Measurements from ENCODE around the gene SRRM1. TPM values are rescaled to one million over a fixed set of nuclear protein-coding genes. Genes with fewer than 3 reads are reported as not detected.
A peak's percentile ranks its signal among the peaks of the same experiment; 100 is the strongest.
"Not testable (repeated sequence)": the region's sequence is repeated elsewhere in the genome, so short reads cannot be mapped to it uniquely, and the experiment has no call there.

SRRM1 gene
- total RNA-seq, 1 donor from 2014 or later: 58.4 TPM

DNA sequence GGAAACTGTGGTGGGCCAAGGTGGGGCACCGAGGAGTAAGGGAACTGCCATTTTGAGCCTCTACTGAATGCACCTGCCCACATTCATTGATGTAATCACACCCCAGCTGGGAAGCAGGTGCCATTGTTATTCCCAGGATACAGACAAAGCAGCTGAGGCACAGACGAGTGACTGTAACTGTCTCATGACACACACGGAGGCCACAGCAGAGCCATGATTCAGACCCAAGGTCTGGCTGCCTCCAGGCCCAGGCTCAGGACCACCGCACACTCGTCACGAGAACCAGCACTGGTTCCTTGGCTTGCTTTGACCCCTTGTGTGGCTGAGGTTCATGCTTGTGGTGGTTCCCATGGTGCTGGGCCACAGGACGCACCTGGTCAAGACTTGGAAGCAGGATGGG, 56.5 kb downstream of the SRRM1 start:
- no peak for TF ChIP-seq CTCF (IDR thresholded peaks at IDR 0.05; ENCODE audit: insufficient read depth, low read length, poor library complexity, severe bottlenecking)
- no peaks in the 10 kb centered on the region for H3K27me3 ChIP-seq (ENCODE audit: control insufficient read depth, insufficient read depth, low read length)
- no peaks in the 10 kb centered on the region for H3K36me3 ChIP-seq (ENCODE audit: control insufficient read depth, insufficient read depth, low read length)
- DNase-seq (ENCODE audit: low read depth): no peak
- H3K4me3 ChIP-seq (ENCODE audit: low read depth, low read length): no peak overlapping the region

DNA sequence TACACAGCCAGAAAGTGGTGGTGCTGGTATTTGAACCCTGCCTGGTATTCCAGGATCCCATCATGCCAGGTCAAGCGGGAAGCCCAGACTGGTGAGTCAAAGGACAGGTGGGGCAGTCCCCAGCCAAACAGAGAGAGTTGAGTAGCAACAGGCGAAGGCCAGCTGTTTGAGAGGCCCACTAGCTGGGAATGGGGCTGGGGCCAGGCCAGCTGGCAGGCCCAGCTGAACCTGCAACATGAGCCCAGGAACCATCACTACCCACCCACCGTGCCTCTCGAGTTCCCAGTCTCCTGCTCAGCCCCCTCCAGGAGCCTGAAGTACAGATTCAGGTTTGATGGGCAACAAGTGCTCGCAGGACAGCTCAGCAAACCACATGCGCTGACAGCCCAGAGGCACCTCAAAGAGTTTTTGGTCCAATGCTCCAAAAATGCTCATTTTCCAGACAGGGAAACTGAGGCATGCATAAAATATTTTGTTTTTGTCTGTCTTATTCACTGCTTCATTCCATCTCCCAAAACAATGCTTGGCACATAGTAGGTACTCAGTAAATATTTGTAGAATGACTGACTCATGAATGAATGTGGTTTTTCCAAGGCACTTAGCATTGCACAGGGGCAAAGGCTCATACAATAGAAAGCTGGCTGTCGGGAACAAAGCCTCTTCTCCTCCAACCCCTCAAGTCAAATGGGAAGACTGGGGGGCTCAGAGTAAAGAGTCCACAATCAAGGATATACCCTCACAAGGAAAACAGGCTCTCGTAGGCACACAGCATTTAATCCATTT, 59.6 kb downstream of the SRRM1 start:
- Histone ChIP-seq H3K4me3 (ENCODE audit: low read depth, low read length) (no peak overlapping the region), H3K27me3 (ENCODE audit: control insufficient read depth, insufficient read depth, low read length) (no peaks in the 10 kb centered on the region), H3K36me3 (ENCODE audit: control insufficient read depth, insufficient read depth, low read length) (no peaks in the 10 kb centered on the region)
- DNase-seq (ENCODE audit: low read depth): no peak
- no peak for TF ChIP-seq CTCF (IDR thresholded peaks at IDR 0.05; ENCODE audit: insufficient read depth, low read length, poor library complexity, severe bottlenecking)

GRCh38 chr1:24704411-24705259, 61.5 kb downstream of the SRRM1 start:
- TF ChIP-seq CTCF (IDR thresholded peaks at IDR 0.05; ENCODE audit: insufficient read depth, low read length, poor library complexity, severe bottlenecking): no peak
- H3K27me3 ChIP-seq (ENCODE audit: control insufficient read depth, insufficient read depth, low read length): no peaks in the 10 kb centered on the region
- H3K4me3 ChIP-seq (ENCODE audit: low read depth, low read length): no peak overlapping the region
- H3K36me3 ChIP-seq (ENCODE audit: control insufficient read depth, insufficient read depth, low read length): no peaks in the 10 kb centered on the region
- peak; percentile 86 for DNase-seq (ENCODE audit: low read depth)

- TF ChIP-seq CTCF (IDR thresholded peaks at IDR 0.05; ENCODE audit: insufficient read depth, low read length, poor library complexity, severe bottlenecking): no peak
- no peak overlapping the region for H3K4me3 ChIP-seq (ENCODE audit: low read depth, low read length)
- DNase-seq (ENCODE audit: low read depth): no peak
- no peaks in the 10 kb centered on the region for H3K27me3 ChIP-seq (ENCODE audit: control insufficient read depth, insufficient read depth, low read length)
- no peaks in the 10 kb centered on the region for H3K36me3 ChIP-seq (ENCODE audit: control insufficient read depth, insufficient read depth, low read length)
Measured at GRCh38 chr1:24705260-24706073, 62.4 kb downstream of the SRRM1 start.

DNA sequence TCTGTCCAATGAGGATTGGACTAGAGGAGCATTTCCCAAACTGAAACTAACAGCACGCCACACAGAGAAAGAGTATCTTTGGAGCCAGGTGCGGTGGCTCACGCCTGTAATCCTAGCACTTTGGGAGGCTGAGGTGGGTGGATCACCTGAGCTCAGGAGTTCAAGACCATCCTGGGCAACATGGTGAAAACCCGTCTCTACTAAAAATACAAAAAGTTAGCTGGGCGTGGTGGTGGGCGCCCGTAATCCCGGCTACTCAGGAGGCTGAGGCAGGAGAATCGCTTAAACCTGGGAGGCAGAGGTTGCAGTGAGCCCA, 62.9 kb downstream of the SRRM1 start:
- H3K36me3 ChIP-seq (ENCODE audit: control insufficient read depth, insufficient read depth, low read length); H3K4me3 ChIP-seq (ENCODE audit: low read depth, low read length); DNase-seq (ENCODE audit: low read depth): not testable (repeated sequence)

DNA sequence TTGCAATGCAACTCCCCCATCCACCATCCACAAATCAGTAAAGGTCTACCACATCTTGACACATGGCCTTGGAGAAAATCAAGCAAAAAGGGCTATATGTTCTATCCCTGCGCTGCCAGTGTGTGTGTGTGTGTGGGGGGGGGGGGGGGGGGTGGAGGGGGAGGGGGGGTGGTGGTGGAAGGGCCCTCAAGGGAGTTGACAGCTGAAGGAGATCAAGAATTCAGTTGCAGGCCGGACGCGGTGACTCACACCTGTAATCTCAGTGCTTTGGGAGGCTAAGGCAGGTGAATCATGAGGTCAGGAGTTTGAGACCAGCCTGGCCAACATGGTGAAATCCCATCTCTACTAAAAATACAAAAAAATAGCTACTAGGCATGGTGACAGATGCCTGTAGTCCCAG, 64.6 kb downstream of the SRRM1 start:
- no peak for TF ChIP-seq CTCF (IDR thresholded peaks at IDR 0.05; ENCODE audit: insufficient read depth, low read length, poor library complexity, severe bottlenecking)
- Histone ChIP-seq H3K27me3 (ENCODE audit: control insufficient read depth, insufficient read depth, low read length) (no peaks in the 10 kb centered on the region), H3K4me3 (ENCODE audit: low read depth, low read length) (no peak overlapping the region), H3K36me3 (ENCODE audit: control insufficient read depth, insufficient read depth, low read length) (no peaks in the 10 kb centered on the region)
- no peak for DNase-seq (ENCODE audit: low read depth)

More for the DNA sequence above, 62.9 kb downstream of the SRRM1 start:
- H3K27me3 ChIP-seq (ENCODE audit: control insufficient read depth, insufficient read depth, low read length): not testable (repeated sequence)

Data from kidney epithelial cell (primary cell).